ENCODE measurements around the gene UTS2B. TPM values are rescaled to one million over a fixed set of nuclear protein-coding genes. Genes with fewer than 3 reads are reported as not detected.

UTS2B gene
- total and polyA plus RNA-seq, 10 of the 15 experiments (the other 5 are each of a cell fraction or from before 2014, with no cell fraction given), result 0.15 to 0.72 (median 0.44) TPM

DNA sequence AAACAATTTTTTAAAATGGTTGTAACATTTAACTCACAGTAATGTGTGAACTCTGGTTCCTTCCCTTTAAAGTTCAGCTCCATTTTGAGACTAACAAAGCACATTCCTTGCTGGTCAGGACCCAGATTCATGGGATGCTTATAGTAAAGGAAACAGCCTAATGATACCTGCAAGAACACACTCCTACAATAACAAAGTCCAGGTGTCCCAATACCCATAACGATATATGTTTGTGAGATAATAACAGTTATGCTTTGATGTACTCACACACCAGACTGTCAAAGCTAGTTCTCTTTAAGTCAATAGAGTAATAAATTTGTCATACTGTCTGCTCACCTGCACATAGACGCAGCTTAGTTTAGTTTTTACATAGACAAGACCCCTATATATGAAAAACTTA, 17.0 kb downstream of the UTS2B start:
- POLR2A ChIA-PET, result interaction anchor here (0.6 to 0.7 kb wide), 3 partner anchors 20 to 431 kb away, joined by 3 to 6 read pairs (median 3); no protein-coding TSS in a partner anchor

DNA sequence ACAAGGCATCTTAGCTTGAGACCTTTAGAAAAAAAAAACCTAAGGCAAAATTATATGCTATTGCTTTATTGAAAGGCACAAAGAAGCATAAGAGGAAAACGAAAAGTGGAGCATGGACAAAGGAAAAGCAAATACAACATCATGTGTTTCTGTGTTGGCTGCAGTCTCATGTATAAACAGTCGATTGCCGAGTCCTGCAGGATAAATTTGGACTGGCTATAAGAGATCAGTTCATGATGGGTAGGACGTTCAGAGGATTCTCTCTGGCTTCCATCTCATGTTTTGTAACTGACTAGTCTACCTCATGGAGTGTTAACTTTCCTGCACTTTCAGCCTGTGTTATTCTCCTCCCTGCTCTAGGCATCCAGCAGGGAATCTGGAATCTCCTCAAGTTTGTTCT, 23.0 kb downstream of the UTS2B start:
- SMC1A ChIA-PET (ENCODE audit: uncharacterized antibody, unreplicated experiment), result interaction anchor here (1.0 kb wide), 1 partner anchor 19 kb away, joined by 3 read pairs; no protein-coding TSS in a partner anchor
- H3K27ac ChIP-seq (ENCODE audit: control insufficient read depth, insufficient read depth), result no peak overlapping the region
- no peak for TF ChIP-seq SMAD5 (IDR thresholded peaks at IDR 0.05; ENCODE audit: low read depth)
- no peak for TF ChIP-seq IKZF1 (conservative IDR thresholded peaks at IDR 0.05)
- TF ChIP-seq, protein P1, sequence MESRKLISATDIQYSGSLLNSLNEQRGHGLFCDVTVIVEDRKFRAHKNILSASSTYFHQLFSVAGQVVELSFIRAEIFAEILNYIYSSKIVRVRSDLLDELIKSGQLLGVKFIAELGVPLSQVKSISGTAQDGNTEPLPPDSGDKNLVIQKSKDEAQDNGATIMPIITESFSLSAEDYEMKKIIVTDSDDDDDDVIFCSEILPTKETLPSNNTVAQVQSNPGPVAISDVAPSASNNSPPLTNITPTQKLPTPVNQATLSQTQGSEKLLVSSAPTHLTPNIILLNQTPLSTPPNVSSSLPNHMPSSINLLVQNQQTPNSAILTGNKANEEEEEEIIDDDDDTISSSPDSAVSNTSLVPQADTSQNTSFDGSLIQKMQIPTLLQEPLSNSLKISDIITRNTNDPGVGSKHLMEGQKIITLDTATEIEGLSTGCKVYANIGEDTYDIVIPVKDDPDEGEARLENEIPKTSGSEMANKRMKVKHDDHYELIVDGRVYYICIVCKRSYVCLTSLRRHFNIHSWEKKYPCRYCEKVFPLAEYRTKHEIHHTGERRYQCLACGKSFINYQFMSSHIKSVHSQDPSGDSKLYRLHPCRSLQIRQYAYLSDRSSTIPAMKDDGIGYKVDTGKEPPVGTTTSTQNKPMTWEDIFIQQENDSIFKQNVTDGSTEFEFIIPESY (IDR thresholded peaks at IDR 0.05), result no peak
- no peak for TF ChIP-seq RCOR1 (conservative IDR thresholded peaks at IDR 0.05; ENCODE audit: low read depth, low read length)
- TF ChIP-seq, protein P2, sequence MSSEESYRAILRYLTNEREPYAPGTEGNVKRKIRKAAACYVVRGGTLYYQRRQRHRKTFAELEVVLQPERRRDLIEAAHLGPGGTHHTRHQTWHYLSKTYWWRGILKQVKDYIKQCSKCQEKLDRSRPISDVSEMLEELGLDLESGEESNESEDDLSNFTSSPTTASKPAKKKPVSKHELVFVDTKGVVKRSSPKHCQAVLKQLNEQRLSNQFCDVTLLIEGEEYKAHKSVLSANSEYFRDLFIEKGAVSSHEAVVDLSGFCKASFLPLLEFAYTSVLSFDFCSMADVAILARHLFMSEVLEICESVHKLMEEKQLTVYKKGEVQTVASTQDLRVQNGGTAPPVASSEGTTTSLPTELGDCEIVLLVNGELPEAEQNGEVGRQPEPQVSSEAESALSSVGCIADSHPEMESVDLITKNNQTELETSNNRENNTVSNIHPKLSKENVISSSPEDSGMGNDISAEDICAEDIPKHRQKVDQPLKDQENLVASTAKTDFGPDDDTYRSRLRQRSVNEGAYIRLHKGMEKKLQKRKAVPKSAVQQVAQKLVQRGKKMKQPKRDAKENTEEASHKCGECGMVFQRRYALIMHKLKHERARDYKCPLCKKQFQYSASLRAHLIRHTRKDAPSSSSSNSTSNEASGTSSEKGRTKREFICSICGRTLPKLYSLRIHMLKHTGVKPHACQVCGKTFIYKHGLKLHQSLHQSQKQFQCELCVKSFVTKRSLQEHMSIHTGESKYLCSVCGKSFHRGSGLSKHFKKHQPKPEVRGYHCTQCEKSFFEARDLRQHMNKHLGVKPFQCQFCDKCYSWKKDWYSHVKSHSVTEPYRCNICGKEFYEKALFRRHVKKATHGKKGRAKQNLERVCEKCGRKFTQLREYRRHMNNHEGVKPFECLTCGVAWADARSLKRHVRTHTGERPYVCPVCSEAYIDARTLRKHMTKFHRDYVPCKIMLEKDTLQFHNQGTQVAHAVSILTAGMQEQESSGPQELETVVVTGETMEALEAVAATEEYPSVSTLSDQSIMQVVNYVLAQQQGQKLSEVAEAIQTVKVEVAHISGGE (CRISPR knock-in tag; IDR thresholded peaks at IDR 0.05), result no peak
- TF ChIP-seq NR2C1 (IDR thresholded peaks at IDR 0.05), result no peak

More for the DNA sequence above, 17.0 kb downstream of the UTS2B start:
- Histone ChIP-seq H3K9ac (ENCODE audit: control insufficient read depth, insufficient read depth, low read length) (no peak overlapping the region), H2AFZ (ENCODE audit: control insufficient read depth, low read depth, low read length) (no peak overlapping the region), H3K27ac (ENCODE audit: control insufficient read depth, insufficient read depth) (no peak overlapping the region), H3K4me1 (ENCODE audit: control insufficient read depth, insufficient read depth, low read length) (no peaks in the 10 kb centered on the region; the same call in 1 of the 2 replicates), H3K79me2 (ENCODE audit: control insufficient read depth, insufficient read depth, low read length) (no peaks in the 10 kb centered on the region), H3K27me3 (replicated peaks in 1 of 2; ENCODE audit: control insufficient read depth in 2 of 2, insufficient read depth in 2 of 2, low read length in 1 of 2) (no peaks in the 10 kb centered on the region), H3K36me3 (ENCODE audit: control insufficient read depth in 2 of 2, insufficient read depth in 2 of 2, low read length in 1 of 2) (no peaks in the 10 kb centered on the region), H3K4me2 (ENCODE audit: control insufficient read depth, insufficient read depth) (no peak overlapping the region), H3K9me3 (replicated peaks; ENCODE audit: control insufficient read depth, insufficient read depth, low read length) (no peaks in the 10 kb centered on the region; the same call in 2 of the 3 replicates), H4K20me1 (ENCODE audit: control insufficient read depth, insufficient read depth) (no peaks in the 10 kb centered on the region), H3K4me3 (no peak overlapping the region)
- 100% methylated on average over 2 of the region's 2 CpGs for WGBS (ENCODE audit: insufficient coverage, insufficient replicate concordance, low lambda C conversion rate, missing lambda C conversion rate)
- DNase-seq (ENCODE audit: low read depth, low spot score) (no peak), ATAC-seq (no peak), FAIRE-seq (no peak)
- ChIA-PET SMC1A (ENCODE audit: uncharacterized antibody, unreplicated experiment) (interaction anchor here (1.0 to 1.7 kb wide), 5 partner anchors 11 to 44 kb away, joined by 3 to 4 read pairs (median 3); no protein-coding TSS in a partner anchor), RAD21 (ENCODE audit: unreplicated experiment) (interaction anchor here (0.7 kb wide), 1 partner anchor 114 kb away, joined by 3 read pairs; the partner anchor contains the start of gene OSTN), CTCF (interaction anchor here (0.6 to 1.0 kb wide), 2 partner anchors 50 to 72 kb away, joined by 3 to 5 read pairs; no protein-coding TSS in a partner anchor)
- in situ Hi-C loops (cut with MboI), result no loop called here
- intact Hi-C loops (cut with micrococcal nuclease; ENCODE audit: unreplicated experiment), result no loop called here
- no TSS peak for BruUV-seq (replicated peaks)
- TF ChIP-seq MEF2A (IDR thresholded peaks at IDR 0.05; ENCODE audit: insufficient read depth, low read depth, low read length) (no peak), TCF7 (IDR thresholded peaks at IDR 0.05; ENCODE audit: borderline replicate concordance) (no peak), ZNF207 (IDR thresholded peaks at IDR 0.05; ENCODE audit: borderline replicate concordance) (no peak), RAD21 (IDR thresholded peaks at IDR 0.05; ENCODE audit: insufficient read depth, low read depth, low read length) (no peak), TBL1XR1 (IDR thresholded peaks at IDR 0.05; ENCODE audit: low read depth, low read length) (no peak), CREB1 (IDR thresholded peaks at IDR 0.05; ENCODE audit: low read depth) (no peak)
- TF ChIP-seq, protein P3, sequence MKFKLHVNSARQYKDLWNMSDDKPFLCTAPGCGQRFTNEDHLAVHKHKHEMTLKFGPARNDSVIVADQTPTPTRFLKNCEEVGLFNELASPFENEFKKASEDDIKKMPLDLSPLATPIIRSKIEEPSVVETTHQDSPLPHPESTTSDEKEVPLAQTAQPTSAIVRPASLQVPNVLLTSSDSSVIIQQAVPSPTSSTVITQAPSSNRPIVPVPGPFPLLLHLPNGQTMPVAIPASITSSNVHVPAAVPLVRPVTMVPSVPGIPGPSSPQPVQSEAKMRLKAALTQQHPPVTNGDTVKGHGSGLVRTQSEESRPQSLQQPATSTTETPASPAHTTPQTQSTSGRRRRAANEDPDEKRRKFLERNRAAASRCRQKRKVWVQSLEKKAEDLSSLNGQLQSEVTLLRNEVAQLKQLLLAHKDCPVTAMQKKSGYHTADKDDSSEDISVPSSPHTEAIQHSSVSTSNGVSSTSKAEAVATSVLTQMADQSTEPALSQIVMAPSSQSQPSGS (IDR thresholded peaks at IDR 0.05; ENCODE audit: low read length), result no peak

More for the DNA sequence above, 23.0 kb downstream of the UTS2B start:
- Histone ChIP-seq H4K20me1 (ENCODE audit: control insufficient read depth, insufficient read depth) (no peaks in the 10 kb centered on the region), H3K27me3 (replicated peaks in 1 of 2; ENCODE audit: control insufficient read depth in 2 of 2, insufficient read depth in 2 of 2, low read length in 1 of 2) (no peaks in the 10 kb centered on the region), H3K9ac (ENCODE audit: control insufficient read depth, insufficient read depth, low read length) (no peak overlapping the region), H2AFZ (ENCODE audit: control insufficient read depth, low read depth, low read length) (no peak overlapping the region), H3K36me3 (ENCODE audit: control insufficient read depth in 2 of 2, insufficient read depth in 2 of 2, low read length in 1 of 2) (no peaks in the 10 kb centered on the region), H3K4me3 (no peak overlapping the region), H3K4me2 (ENCODE audit: control insufficient read depth, insufficient read depth) (no peak overlapping the region), H3K4me1 (ENCODE audit: control insufficient read depth, insufficient read depth, low read length) (no peaks in the 10 kb centered on the region; the same call in 1 of the 2 replicates), H3K9me3 (replicated peaks; ENCODE audit: control insufficient read depth, insufficient read depth, low read length) (no peaks in the 10 kb centered on the region), H3K79me2 (ENCODE audit: control insufficient read depth, insufficient read depth, low read length) (no peaks in the 10 kb centered on the region)
- no peak for FAIRE-seq
- no peak for ATAC-seq
- in situ Hi-C loops (cut with MboI) (no loop called here), intact Hi-C loops (cut with micrococcal nuclease; ENCODE audit: unreplicated experiment) (no loop called here)
- no peak for DNase-seq (ENCODE audit: low read depth, low spot score)
- WGBS (ENCODE audit: insufficient coverage, insufficient replicate concordance, low lambda C conversion rate, missing lambda C conversion rate), result 65% methylated on average over 4 of the region's 4 CpGs
- no TSS peak for BruUV-seq (replicated peaks)
- ChIA-PET POLR2A (no interaction called here), CTCF (no interaction called here), RAD21 (ENCODE audit: unreplicated experiment) (no interaction called here)
